ENCODE data around the gene RAB20.
"Not testable (repeated sequence)": the region's sequence is repeated elsewhere in the genome, so short reads cannot be mapped to it uniquely, and the experiment has no call there.

RAB20 gene, protein sequence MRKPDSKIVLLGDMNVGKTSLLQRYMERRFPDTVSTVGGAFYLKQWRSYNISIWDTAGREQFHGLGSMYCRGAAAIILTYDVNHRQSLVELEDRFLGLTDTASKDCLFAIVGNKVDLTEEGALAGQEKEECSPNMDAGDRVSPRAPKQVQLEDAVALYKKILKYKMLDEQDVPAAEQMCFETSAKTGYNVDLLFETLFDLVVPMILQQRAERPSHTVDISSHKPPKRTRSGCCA

DNA sequence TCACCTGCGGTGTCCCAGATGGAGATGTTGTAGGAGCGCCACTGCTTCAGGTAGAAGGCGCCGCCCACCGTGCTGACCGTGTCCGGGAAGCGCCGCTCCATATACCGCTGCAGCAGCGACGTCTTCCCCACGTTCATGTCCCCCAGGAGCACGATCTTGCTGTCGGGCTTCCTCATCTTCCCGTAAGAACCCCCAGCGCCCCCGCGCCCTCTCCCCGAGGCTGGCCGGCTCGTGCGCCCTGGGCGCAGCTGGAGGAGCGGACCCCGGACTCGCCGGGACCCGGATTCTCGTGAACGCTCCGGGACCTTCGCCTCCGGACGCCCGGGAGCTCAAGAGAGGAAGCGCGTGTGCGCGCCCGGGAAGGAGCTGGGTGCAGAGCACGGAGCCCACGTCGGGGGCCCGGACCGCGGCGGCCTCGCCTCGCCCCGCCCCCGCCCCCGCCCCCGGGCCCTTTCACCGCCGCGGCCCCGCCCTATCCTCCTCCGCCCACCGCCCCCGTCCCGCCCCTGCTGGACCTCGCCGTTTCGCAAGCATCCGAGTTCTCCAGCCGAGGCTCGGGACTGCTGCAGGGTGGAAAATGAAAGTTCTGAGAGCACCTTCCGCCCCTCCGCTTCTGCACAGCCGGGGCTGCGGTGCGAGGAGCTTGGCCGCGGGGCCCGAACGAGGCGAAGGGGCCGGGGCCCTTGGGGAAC lies at the start of gene RAB20:
RAB20 (minus strand) TSS at position 379 of the 692 bp plus-strand sequence; CDS start at position 176, 203 bp downstream.
- no peak for DNase-seq

GRCh38 chr13:110610955-110611595 lies 49.6 kb upstream of the RAB20 start:
- DNase-seq, result no peak

GRCh38 chr13:110607675-110608224 lies 46.2 kb upstream of the RAB20 start:
- no peak for DNase-seq

GRCh38 chr13:110606281-110606680 lies 44.8 kb upstream of the RAB20 start:
- DNase-seq, result not testable (repeated sequence)

DNA sequence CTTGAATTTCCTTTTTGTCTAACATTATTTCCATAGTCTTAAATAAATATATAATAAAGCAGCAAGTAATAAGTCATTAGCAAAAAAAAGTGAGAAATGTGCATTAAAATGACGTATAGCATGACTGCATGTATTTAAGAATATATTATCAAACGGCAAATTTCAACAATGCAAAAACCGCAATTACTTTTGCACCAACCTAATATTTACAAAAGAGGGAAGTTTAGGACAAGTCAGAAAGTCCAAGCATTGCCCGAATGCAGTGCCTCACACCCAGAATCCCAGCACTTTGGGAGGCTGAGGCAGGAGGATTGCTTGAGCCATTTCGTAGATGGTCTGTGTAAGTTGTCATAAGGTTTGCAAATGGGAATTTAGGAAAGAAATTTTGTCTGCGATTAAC lies 43.6 kb upstream of the RAB20 start:
- DNase-seq, result no peak

DNA sequence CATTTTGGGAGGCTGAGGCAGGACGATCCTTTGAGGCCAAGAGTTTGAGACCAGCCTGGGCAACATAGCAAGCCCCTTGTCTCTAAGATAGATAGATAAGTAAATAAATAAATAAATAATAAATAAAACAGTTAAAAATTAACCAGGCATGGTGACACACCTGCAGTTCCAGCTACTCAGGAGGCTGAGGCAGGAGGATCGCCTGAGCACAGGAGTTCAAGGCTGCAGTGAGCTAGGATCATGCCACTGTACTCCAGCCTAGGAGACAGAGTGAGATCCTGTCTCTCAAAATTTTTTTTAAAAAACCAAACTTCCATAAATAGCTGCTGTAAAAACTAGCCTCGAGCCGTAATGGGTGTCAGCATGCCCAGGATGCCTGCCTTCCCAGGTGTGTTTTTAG lies 39.5 kb upstream of the RAB20 start:
- no peak for DNase-seq

DNA sequence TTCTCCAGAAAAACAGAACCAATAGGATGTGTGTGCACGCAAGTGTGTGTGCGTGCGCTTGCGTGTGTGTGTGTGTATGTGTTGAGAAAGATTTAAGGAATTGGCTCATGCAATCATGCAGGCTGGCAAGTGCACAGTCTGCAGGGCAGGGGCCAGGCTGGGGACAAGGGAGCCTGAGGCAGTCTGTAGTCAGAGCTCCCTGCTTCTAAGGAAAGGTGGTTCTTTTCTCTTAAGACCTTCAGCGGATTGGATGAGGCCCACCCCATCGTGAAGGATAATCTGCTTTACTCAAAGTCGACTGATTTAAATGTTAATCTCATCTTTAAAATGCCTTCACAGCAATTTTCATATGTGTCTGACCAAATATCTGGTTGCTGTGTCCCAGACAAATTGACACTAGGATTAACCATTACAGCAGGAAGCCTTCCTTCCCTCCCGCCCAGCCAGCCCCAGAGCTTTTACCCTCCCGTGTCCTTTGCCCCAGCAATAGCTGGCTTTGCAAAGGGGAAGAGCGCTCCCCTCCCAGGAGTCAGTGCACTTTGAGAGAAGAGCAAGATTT lies 38.8 kb upstream of the RAB20 start:
- DNase-seq, result no peak

DNA sequence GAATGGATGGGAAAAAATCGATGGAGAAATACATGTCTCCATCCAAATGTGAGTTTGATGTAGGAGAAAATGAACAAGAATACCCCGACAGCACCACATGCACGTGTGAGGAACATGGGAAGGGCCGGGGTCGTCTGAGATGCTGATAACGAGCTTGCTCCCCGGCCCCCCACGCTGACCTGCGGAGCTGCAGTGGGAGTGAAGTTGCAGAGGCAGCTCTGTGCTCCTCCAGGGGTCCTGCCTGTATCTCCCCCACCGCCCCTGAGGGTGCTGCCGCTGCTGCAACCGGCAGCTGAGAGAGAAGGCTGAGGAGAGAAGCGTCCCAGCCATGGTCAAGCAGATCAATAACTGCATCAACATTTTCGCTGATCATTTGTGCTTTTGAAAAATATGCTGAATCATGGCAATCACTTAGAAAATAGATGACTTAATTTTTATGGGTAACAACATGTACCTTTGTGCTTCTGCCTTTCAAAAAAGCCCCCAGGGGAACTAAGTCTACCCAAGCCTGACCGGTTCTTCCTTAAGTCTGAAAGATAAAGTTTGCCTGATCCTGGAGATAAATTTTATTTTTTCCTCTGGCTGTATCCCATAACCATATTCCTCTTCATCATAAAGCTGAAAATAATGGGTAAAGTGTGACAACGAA lies 35.6 kb upstream of the RAB20 start:
- no peak for DNase-seq

DNA sequence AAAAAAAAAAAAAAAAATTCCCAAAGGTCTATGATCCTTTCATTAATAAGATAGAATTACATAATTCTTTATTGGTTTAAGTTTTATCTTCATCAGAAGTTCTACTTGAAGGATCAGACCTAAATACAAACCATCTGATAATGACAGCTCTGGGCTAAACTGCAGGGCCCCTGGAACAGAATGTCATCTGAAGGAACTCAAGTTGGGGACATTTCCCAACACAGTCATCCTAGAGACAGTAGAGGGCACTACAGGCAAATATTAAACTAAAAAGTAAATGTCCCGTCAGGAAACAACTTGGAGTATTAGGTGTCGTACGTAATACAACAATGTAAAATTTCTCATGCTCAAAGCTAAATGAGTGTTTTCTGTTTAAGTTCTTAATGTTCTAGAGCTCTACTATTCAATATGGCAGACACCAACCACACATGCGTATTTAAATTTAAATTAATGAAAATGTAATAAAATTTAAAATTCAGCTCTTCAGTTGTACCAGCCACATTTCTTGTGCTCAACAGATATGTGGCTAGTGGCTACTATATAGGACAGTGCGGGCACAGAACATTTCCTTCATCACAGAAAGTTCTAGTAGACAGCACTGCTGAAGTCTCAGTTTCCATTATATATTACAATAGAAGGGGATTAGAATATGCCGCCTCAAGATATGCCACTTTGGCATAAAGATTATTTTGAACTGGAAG lies 32.1 kb upstream of the RAB20 start:
- DNase-seq, result no peak

- DNase-seq, result no peak
These were observed 31.1 kb upstream of the RAB20 start for GRCh38 chr13:110592665-110593064.

DNA sequence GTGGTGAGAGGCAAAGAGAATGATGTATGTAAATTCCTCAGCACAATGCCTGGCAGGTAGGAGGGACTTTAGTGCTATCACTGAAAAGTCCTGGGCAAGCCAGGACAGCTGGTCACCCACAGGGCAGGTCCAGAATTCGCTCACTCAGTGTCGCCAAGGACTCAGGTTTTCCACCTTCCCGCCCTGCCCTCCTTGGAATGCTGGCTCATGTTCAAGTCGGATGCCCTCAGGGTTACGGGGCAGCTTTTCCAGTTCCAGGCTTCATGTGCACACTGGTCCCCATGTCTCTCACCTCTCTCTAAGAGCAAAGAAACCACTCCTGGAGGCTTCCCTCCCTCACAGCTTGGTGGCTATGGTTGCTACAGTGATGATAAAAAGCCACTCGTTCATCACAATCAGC lies 29.1 kb upstream of the RAB20 start:
- no peak for DNase-seq

DNA sequence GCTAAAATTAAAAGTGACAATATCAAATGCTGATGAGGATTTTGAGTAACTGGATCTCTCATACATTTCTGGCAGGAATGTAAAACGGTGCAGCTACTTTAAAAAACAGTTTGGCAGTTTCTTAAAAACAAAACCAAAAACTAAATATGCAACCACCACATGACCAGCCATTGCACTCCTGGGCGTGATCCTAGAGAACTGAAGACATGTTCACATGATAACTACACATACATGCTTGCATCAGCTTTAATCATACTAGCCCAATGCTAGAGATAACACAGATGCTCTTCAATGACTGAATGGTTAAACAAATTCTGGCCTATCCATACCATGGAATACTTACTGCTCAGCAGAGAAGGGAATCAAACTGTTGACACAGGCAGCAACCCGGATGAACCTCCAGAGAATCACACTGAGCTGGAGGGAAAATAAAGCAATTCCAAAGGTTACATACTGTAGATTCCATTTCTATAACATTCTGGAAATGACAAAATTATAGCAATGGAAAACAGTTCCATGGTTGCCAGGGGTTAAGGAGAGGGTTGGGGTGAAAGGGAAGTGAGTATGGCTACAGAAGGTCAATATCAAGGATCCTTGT lies 28.4 kb upstream of the RAB20 start:
- no peak for DNase-seq

DNA sequence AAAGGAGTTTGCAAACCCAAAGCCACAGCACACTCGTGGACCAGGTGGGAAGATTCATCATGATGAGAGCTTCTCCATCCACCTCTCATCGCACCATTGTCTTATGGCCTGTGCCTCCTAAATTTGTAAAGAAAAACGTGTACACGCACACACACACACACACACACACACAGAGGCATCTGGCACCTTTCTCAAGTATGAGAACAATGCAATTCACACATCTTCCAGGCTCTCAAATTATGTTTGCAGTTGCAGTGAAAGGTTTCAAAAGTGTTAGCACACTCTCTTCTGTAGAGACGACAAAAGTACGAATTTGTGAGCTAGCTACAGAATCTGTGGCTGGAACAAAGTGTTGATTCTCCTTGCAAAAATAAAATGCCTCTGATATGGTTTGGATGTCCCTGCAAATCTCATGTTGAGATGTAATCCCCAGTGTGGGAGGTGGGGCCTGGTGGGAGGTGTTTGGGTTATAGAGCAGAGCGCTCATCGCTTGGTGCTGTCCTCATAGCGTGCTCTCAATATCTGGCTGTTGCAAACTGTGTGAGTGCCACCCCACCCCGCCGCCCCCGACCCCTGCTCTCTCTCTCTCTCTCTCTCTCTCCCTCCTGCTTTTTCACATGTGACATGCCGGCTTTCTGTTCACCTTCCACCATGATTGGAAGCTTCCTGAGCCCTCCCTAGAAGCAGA lies 21.8 kb upstream of the RAB20 start:
- DNase-seq, result no peak

GRCh38 chr13:110582421-110582954 lies 21.0 kb upstream of the RAB20 start:
- no peak for DNase-seq

- DNase-seq, result no peak
These were observed 20.1 kb upstream of the RAB20 start for GRCh38 chr13:110581506-110582185.

- DNase-seq, result no peak
These were observed 19.3 kb upstream of the RAB20 start for GRCh38 chr13:110580800-110581199.

DNA sequence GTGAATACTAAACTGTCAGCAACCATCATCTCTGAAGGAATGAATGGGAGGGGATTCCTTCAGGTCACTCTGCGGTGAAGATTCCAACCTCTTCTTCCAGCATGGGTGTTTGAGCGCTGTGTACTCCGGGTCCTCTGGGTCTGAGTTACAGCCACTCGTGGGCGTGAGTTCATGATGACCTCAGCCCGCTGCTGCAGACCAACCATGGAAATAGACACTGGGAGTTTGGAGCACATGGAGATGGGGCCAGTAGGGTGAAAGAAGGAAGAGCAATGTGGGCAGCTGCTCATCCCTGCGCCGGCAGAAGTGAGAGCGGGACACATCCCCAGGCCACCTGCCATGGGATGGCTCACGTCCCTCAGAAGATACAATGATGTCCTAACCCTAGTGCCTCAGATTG lies 16.8 kb upstream of the RAB20 start:
- no peak for DNase-seq

DNA sequence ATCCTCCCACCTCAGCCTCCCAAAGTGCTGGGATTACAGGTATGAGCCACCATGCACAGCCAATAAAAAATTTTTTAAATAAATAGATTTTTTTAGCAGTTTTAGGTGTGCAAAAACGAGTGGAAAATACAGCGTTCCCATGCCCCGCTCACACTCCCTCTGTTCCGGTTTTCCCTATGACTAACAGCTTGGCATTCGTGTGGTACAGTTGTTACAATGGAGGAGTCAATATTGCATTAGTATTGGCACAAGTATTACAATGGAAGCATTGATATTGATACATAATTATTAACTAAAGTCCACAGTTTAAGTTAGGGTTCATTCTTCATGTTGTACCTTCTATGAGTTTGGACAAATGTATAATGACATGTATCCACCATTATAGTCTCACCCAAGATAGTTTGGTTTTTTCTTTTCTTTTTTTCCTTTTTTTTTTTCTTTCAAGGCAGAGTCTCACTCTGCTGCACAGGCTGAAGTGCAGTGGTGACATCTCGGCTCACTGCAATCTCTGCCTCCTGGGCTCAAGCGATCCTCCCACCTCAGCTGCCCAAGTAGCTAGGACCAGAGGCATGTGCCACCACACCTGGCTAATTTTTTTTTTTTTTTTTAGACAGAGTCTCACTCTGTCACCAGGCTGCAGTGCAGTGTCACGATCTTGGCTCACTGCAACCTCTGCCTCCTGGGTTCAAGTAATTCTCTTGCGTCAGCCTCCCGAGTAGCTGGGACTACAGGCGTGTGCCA lies 15.4 kb upstream of the RAB20 start:
- no peak for DNase-seq

GRCh38 chr13:110576070-110576394 lies 14.5 kb upstream of the RAB20 start:
- DNase-seq, result no peak

Data from NCI-H2227 treated with DMSO at 0.1 percent for 48 hours (cell line).